Measurements from ENCODE around the gene OR2L8.

- TF ChIP-seq CTCF (IDR thresholded peaks at IDR 0.05): no peak
- TF ChIP-seq TCF7L2 (IDR thresholded peaks at IDR 0.05; ENCODE audit: low read depth, low read length): no peak
These were observed 24.7 kb upstream of the OR2L8 start for GRCh38 chr1:247923941-247924340.
